Fibroblast of skin of left biceps (primary cell): ENCODE measurements around the gene MMAA.
A peak's percentile ranks its signal among the peaks of the same experiment; 100 is the strongest.
"Not testable (repeated sequence)": the region's sequence is repeated elsewhere in the genome, so short reads cannot be mapped to it uniquely, and the experiment has no call there.

Experiments
- DNase-seq, 2 experiments: peaks; one replicate each; pipeline ENCODE4 v3.0.0-alpha.2; 2013; ENCODE audit warnings: low read depth in 2 of 2

MMAA gene

DNA sequence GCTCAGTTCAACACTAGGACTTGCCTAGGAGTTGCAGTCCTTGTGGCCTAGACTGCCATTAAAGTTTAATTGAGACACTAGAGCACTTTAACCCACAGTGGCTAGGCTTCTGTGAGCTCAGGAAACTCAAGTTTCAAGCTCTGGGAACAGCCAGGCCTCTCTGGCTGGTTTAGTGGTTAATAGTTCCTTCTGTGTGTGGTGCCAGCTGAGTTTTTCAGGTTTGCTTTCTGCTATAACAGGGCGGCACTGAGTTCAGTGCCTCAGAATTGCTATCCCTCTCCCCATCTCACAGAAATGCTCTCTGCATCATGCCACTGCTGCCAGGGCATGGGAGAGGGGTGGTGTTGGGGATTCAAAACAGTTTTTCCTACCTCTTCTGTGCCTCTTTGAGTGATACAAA is 15.9 kb downstream of the MMAA start:
- no peak for DNase-seq

DNA sequence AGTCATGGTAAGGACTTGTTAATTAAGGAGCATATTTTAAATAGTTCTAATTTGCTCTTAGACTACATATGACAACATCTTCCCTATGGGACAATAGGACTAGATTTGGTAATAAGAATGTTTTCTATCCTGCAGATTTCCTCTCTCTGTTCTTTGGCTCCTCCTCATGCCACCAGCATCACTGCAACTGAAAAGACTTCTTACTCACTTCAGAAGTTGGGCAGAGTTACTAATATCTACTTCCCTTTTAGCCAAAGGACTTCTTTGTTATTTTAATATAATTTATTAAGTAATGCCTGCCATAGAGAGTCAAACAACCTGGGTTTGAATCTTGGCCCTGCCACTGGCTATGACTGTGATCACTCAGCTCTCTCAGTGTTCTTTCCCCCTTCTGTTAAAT is 16.4 kb downstream of the MMAA start:
- no peak for DNase-seq

DNA sequence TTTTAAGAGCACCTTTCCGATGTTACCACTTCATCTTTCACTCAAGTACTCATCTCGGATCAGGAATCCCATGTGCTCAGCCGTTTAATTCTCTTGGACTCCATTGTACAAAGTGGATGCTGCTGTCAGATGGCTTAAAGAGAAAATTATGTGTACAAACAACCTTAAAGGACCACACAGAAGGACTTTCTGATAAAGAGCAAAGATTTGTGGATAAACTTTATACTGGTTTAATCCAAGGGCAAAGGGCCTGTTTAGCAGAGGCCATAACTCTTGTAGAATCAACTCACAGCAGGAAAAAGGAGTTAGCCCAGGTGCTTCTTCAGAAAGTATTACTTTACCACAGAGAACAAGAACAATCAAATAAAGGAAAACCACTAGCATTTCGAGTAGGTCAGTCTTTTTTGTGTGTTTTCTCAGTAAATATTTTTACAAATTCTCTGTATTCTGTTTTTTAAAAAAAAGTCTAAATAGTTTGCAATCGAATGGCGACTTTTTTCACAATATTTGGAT is 20.1 kb downstream of the MMAA start:
- DNase-seq = no peak

DNA sequence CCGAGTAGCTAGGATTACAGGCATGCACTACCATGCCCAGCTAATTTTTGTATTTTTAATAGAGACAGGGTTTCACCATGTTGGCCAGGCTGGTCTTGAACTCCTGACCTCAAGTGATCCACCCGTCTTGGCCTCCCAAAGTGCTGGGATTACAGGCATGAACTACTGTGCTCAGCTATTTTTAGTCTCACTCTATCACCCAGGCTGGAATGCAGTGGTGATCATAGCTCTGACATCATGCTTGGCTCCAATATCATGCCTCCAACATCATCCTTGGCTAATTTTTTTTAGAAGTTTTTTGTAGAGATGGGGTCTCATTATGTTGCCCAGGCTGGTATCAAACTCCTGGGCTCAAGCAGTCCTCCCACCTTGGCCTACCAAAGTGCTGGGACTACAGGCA is 21.1 kb downstream of the MMAA start:
- not testable (repeated sequence) for DNase-seq

DNA sequence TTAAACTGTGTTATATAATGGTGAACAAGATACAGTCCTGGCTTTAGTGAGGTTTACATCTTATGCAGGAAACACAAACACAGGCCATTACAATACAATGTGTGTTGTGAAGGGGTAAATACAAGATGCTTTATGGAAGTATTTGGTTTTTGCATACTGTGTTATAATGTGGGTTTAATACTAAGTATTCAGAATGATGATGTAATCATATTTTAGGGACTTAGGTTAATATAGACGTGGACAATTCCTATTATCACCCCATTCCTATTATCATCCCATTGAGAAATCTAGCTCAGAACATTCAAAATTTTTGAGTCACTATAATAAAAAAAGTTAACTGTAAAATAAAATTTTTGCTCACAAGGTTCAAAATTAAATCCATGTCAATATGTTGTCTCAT is 24.1 kb downstream of the MMAA start:
- no peak for DNase-seq

DNA sequence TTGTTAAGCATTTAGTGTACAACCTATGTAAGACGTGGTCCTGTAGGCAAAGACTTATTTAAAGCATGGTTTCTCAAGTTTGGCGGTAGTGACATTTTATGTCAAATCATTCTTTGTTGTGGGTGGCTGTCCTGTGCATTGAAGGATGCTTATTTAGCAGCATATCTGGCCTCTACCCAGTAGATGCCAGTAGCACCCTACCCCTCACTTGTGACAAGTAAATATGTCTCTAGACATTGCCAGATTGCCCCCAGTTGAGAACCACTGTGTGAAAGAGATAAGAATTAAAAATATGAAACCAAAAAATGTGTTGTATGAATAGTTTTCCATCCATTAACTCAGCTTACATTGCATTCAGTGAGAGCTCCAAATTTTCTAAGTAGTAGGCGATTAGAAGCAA is 25.5 kb downstream of the MMAA start:
- DNase-seq = no peak

DNA sequence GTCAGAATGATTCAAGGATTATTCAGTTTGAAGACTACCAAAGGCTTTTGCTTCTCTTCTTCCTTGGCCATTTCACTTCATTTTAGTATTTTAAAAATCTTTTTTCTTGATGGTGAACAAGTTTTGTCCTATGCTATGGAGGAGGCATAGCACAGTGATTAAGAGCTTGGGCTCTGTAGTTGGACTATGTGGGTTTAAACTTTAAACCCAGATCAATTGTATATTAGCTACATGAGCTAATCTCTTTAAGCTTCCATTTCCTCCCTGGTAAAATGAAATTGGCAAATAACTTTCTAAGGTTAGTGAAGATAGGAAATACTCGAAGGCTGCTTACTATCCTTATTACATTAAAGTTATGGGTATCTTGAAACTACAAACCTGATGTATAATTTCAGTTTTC is 37.0 kb downstream of the MMAA start:
- no peak for DNase-seq

DNA sequence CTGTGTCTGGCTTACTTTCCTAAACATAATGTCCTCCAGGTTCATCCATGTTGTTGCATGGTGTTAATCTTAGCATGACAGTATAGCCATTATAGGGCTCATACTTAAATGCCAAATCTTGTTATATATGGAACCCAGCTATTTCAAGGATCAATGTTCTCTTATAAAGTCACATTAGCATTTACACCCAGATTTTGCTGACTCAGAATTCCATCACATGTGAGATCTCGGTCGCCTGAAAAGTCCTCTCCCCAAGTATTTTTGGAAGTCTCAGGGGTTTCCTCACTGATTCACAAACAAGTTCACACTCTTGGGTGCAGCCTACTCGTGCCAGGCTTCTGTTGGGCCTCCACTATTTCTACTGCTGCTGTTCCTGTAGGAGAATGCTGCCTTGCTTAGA is 40.9 kb downstream of the MMAA start:
- no peak for DNase-seq

DNA sequence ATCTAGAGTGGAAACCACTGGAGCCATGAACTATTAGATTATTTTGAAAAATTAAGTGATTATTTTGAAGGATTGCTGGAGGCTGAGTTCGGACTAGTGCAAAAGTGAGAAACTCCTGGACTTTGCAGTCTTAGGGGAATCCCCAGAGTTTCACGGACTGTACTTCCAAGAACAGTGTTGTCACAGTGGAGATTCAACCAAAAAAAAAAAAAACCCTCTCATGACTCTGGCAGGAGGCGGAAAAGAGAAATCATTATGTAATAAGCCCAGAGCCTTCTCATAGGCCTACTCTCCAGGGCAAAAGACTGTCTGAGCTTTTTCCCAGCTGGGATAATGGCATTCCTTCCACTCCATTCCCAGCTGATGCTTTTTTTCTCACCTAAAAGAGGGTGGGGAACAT is 44.0 kb downstream of the MMAA start:
- DNase-seq = no peak

DNA sequence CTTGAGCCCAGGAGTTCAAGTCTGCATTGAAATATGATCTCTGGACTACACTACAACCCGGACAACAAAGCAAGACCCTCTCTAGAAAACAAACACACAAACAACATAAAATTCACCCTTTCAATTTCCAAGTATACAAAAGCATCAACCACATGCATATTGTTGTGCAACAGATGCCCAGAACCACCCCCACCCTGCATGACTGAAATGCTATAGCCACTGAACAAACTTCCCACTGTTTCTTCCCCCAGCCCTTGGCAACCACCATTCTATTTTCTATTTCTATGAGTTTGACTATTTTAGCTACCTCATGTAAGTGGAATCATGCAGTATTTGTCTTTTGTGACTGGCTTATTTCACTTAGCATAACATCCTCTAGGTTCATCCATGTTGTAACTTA is 46.6 kb downstream of the MMAA start:
- no peak for DNase-seq

DNA sequence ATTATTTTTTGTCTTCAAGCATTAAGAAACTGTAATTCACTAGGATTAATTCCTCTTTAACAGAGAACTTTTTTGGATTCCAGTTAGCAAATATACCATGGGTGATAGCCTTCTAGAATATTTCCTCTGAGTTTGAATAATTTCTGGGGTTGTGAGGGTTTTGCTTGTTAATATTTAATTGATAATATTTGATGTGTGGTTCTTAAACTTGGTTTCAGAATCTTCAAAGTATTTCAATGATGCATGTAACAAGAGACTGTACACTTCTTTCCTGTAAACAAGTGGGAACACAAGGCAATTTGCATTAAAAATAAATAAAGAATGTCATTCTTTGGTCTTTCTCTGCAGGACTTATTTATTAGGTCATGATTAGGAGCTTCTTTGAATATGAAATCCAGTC is 51.2 kb downstream of the MMAA start:
- DNase-seq = no peak

DNA sequence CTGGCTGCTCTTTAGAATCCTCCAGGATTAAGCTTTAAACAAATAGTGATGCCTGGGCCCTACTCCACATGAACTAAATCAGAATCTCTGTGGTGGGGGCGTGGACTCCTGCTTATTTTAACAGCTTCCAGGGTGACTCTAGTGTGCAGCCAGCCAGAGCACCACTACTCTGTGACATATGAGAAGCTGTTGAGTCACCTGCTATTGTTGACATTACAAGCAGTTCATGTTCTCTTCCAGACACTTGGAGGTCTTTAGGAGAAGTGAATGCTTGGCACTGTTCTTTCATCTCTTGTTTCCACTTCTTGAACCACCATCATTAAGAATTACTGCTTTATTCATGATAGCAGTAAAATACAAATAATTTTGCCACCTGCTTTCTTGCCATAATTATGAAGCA is 60.3 kb downstream of the MMAA start:
- DNase-seq = peak in 1 of 2 experiments; percentile 31

DNA sequence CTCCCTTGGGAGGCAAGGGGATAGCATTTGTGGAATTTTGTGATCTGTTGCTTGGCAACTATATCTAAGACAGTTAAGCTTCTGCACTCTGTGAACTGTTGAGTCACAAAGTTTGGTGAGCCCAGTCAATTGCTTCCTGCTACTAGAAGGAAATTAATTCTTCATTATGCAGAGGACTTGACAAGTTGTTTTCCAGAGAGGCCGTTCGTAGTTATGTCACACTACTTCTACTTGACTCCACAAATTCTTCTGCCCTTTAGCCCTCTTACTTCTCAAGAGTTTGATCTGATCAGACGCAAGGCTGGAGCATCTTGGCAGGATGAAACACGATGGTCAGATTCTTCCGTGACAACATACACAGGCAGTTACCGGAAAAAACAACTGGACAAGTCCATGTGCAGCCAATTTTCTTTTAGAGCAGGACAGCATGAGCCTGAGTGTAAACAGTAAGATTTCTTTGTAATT is 60.8 kb downstream of the MMAA start, which contains the start of gene C4orf51:
TSS of gene C4orf51 (plus strand) at position 156 of the 465 bp plus-strand sequence. CDS start at position 214, 58 bp downstream.
- peak in 1 of 2 experiments; percentile 13 for DNase-seq

DNA sequence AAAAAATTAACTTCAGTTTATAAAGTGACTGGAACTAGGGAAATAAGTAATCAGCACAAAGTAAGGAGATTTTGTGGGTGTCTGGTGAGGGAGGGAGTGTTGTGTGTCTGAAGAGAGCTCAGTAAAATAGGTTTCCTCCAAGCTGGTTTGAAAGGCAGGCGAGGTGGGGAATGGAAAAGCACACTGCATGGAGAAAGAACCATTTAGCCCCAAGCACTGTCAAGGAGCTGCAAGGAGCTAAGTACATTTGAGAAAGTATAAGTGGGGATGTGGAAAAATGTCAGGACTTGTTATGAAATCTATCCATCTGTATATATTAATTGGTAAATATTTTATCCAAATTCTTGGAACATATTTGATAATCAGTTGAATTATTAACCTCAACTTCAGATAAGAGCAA is 61.7 kb downstream of the MMAA start:
- DNase-seq = no peak

DNA sequence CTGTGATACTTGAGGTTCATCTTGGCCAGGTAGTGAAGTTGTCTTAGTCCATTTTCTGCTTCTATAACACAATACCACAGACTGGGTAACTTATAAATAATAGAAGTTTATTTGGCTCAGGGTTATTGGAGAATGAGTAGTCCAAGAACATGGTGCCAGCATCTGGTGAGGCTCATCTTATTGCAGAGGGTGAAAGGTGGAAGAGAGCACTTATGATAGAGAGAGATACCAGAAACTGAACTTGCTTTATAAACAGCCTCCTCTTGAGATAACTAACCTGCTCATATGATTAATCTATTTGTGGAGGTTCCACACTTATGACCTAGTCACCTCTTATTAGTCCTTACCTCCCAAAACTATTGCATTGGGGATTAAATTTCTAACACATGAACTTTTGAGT is 62.3 kb downstream of the MMAA start:
- no peak for DNase-seq

DNA sequence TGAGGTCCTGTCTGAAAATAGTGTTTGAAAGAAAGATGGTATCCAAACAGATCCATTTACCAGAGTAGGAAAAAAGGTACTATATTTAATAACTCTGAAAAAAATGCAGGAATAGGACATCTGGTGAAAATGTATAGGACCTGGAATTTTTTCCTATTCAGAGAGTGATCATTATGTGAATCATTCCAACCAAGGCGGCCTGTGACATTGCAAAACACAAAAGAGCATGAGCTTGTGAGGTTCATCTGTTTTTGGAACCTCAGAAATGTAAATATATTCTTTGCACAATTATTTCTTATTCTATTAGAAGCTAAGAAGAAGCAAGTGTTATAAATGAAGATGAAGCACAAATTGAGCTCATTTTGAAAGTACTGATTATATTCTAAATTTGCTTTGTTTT is 62.8 kb downstream of the MMAA start:
- DNase-seq = peak in 1 of 2 experiments; percentile 1

DNA sequence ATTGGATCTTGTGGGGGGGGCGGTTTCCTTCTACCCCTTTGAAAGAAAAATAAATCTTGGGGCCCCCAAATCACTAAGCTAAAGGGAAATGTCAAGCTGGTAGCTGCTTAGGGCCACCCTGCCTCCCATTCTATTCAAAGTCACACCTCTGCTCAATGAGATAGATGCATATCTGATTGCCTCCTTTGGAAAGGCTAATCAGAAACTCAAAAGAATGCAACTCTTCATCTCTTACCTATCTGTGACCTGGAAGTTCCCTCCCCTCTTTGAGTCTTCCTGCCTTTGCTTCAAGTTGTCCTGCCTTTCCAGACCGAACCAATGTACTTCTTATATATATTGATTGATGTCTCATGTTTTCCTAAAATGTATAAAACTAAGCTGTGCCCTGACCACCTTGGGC is 67.8 kb downstream of the MMAA start:
- DNase-seq = no peak

DNA sequence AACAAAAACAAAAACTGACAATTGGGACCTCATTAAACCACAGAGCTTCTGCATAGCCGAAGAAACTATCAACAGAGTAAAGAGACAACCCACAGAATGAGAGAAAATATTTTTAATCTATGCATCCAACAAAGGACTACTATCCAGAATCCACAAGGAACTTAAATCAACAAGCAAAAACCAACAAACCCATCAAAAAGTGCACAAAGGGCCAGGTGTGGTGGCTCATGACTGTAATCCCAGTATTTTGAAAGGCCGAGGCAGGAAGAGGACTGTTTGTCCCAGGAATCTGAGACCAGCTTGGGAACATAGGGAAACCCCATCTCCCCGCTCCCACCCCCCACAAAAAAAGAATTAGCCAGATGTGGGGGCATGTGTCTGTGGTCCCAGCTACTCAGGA is 71.4 kb downstream of the MMAA start:
- DNase-seq = no peak

DNA sequence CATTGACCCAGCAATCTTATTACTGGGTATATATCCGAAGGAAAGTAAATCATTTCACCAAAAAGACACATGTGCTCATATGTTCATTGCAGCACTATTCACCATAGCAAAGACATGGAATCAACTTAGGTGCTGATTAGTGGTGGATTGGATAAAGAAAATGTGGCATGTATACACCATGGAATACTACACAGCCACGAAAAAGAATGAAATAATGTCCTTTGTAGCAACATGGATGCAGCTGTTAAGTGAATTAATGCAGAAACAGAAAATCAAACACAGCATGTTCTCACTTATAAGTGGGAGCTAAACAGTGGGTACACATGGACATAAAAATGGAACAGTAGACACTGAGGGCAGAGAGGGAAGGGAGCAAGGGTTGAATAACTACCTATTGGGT is 72.2 kb downstream of the MMAA start:
- not testable (repeated sequence) for DNase-seq

DNA sequence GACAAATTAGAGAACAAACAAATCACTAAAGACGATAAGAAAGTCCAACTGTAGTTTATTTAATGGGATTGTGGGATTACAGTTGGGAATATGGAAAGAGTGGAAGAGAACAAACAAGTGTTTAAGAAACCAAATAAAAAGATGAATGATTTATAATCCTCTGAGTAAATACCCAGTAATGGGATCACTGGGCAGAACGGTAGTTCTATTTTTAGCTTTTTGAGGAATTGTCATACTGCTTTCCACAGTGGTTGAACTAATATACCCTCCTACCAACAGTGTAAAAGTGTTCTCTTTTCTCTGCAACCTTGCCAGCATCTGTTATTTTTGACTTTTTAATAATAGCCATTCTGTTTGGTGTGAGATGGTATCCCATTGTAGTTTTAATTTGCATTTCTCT is 75.7 kb downstream of the MMAA start:
- no peak for DNase-seq

DNA sequence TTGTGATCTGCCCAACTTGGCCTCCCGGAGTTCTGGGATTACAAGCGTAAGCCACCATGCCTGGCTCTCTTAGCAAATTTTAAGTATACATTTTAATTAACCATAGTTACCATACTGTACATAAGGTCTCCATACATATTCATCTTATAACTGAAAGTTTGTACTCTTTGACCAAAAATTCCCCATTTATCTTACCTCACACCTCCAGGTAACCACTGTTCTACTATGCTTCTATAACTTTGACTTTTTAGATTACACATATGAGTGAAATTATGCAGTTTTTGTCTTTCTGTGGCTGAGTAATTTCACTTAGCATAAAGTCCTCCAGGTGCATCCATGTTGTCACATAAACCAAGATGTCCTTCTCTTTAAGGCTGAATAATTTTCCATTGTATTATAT is 78.1 kb downstream of the MMAA start:
- DNase-seq = no peak

DNA sequence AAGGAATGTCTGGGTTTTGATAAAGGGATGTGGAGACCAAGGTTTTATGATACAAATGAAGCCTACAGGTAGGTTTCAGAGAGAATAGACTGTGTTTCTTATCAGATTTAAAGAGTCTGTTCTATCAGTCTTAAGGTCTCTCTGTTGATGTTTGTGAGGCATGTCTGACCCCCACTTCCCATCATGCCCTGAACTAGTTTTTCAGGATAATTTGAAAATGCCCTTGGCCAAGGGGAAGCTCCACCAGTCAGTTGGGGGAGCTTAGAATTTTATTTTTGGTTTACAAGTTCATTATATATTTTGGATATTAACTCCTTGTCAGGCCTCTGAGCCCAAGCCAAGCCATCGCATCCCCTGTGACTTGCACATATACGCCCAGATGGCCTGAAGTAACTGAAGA is 79.3 kb downstream of the MMAA start:
- DNase-seq = no peak

DNA sequence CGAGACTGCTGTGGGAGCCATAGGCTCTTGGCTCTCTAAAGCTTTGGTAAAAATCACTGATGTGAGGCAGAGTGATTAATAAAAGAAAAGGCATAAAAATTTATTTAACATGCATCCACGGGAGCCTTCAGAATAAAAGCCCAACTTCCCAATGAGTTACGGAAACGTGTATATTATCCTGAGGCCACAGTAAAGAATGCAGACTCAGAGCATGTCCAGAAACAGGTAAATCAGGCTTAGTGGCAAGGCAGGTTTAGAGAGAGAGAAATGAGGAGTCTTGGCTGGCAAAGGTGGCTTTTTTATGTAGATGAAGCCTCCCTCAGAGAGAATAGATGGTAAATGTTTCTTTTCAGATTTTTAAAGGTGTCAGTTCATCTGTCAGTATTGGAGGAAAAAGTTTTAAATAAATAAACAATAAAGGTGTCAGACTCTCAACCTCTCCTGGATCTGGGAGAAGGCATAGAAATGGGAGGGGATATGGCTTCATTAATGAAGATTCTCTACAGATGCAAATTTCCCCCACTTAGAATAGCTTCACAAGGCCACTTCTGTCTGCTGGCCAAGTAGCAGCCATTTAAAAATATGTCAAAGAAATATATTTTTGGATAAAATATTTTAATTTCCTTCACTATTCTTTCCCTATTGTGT is 84.8 kb downstream of the MMAA start:
- DNase-seq = no peak

DNA sequence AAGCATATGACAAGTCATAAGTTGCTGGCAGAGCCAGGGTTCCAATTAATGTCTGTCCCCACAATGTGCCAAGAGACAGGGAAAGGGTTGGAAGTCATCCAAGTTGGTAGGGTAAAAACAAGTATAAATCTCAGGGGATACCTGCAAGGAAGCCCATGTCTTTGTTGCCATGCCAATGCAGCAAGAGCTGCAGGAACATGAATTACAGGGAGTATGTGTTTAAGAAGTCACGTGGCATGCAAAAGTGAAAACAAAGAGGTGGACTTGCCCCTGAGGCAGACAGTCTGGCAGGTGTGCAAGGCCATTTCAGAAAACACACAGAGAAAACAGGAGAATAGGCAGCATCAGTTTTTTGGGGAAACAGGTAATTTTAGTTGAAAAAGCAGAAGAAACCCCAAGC is 90.2 kb downstream of the MMAA start:
- DNase-seq = no peak
